Caki2 (cell line): ENCODE measurements around the gene THSD4. TPM values are rescaled to one million over a fixed set of nuclear protein-coding genes. Genes with fewer than 3 reads are reported as not detected.
"Not testable (repeated sequence)": the region's sequence is repeated elsewhere in the genome, so short reads cannot be mapped to it uniquely, and the experiment has no call there.

Source experiments
- DNase-seq: peaks from one replicate; pipeline ENCODE4 v3.0.0-alpha.2; 2015; ENCODE audit warnings: low read depth
- in situ Hi-C: cut with HindIII; loops from 2 replicates; pipeline ENCODE4 v1.10.0; 2016; ENCODE audit warnings: low sequenced_read_pairs, low pct_unique_long_range_greater_than_20kb, mixed read lengths
- total RNA-seq: library from RNA; depleted of rRNA; stranded (reverse); fragments of >200 nt; shearing (Covaris generic); gene quantifications from 2 replicates; pipeline ENCODE4 v1.2.3, GENCODE V29; 2014; ENCODE audit warnings: low replicate concordance

The THSD4 gene
- total RNA-seq, 1 experiment from 2014 or later: 9.0 TPM

DNA sequence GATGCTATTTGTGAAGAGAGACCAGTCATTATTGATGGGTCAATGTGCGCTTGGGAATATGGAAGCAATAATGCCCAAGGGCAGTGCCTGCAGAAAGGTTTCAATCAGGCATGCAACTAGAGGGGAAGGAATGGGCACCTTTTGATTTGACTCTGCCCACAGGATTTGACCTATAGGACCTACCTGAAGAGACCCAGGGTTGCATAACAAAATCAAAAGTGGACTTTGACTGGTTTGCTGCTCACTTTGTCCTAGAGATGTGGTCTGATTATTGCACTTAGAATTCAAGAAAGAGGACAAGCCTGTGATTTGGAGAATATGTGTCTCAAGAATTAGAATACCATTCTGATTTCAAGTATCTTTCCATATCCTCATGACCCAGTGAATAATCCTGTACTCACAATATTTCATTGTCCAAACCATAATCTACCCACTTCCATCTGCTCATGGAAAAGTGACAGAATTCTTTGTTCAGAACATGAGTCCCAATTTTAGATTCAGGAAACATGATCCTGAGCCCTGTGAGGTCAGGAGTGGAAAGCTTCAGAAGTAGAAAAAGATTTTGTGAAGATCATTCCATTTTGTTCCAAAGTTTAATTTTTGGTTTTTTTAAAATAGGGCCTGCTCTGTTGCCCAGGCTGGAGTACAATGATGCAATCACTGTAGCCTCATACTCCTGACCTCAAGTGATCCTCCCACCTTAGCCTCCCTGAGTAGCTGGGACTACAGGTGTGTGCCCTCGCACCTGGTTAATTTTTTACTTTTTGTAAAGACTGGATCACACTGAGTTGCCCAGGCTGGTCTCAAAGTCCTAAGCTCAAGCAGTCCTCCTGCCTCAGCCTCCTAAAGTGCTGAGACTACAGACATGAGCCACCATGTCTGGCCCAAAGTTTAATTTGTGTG, 543.8 kb downstream of the THSD4 start:
- no peak for DNase-seq
- in situ Hi-C loops: no loop called here

DNA sequence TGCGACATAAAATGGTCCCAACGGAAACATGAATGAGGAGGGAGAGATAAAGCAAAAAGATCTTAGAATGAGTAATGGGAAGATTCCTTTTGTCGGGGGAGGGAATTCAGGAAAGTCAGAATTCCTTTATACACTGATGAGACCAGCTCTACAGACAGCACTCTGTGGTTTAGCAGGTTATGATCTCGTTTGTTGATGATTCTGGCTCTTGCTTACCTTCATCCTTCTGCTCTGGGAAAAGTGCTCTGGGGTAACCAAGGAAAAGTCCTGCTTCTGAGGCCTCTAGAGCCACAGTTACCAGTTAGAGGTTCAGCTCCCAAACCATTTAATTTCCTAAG, 544.4 kb downstream of the THSD4 start:
- no peak for DNase-seq
- in situ Hi-C loops: no loop called here

DNA sequence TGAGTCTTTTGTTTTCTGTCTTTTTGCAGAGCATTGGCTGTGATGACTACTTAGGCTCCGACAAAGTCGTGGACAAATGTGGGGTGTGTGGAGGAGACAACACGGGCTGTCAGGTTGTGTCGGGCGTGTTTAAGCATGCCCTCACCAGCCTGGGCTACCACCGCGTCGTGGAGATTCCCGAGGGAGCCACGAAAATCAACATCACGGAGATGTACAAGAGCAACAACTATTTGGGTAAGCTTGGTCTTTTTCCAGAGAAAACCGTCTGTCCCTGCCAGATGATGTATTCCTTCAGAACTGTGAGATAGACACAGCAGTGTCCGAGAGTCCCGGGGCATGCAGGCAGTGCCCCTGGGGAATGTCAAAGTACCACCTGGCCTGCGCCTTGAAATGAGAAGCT, 545.2 kb downstream of the THSD4 start:
- in situ Hi-C loops: no loop called here
- no peak for DNase-seq

DNA sequence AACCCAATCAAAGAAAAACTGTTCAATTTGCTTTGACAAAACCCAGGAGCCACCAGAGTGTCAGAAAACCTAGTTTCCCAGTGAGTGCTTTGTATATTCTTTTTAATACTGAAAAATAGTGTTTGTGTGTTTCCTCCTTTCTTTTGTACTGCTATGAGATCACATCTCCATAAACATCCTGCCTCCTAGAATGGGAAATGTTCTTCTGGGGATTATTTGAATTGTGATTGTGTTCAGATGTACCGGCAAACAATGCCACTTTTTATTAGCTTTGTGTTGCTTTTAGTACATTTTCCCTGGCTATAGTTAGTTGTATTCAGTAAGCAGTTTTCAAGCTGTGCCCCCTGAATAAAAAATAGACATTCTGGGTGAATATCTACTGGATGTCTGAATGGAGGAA, 547.0 kb downstream of the THSD4 start:
- in situ Hi-C loops: no loop called here
- no peak for DNase-seq

DNA sequence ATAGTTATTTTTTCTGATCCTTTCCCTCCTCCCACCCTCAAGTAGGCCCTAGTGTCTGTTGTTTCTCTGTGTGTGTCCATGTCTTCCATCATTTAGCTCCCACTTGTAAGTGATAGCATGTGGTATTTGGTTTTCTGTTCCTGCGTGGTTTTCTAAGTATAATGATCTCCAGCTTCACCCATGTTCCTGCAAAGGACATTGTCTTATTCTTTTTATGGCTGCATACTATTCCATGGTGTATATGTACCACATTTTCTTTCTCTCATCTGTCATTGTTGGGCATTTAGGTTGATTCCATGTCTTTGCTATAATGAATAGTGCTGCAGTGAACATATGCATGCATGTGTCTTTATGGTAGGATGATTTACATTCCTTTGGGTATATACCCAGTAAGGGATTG, 549.4 kb downstream of the THSD4 start:
- in situ Hi-C loops: no loop called here

DNA sequence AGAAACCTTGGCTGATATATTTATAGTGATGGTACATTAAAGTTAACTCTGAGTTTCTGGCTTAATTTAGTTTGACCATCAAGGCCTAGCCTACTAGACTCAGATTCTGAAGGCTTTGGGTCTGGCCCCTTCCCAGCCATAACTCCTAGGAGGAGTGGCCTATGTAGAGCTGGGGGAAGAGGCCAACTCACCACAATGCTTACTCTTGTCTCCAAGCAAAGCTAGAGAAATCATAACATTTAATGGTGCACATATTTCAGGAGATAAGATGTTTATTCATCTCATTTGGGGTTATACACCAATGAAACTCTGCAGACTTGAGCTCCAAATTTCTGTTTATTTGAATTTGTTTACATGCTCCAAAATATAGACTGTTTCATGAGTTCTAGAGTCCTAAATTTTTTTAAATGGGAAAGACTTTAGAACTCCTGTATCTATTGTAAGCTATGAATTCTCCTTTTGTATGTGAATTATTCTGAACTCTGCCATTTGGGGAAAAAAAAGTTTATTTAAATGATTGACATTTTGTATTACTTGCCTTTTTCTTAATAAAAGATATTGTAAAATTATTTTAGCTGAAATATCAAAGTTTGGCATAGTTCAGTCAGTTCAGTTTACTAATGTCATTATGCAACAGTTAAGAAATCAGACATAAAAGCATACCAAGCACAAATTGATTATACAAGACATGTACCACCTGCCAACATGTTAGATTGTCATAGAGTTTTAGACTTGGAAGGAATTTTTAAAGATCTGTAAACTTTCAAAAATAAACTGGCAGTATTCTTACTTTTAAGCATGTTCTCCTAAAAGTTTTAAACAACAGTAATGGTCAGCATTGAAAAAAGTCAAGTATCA, 551.7 kb downstream of the THSD4 start:
- in situ Hi-C loops: no loop called here

More for the DNA sequence above, 549.4 kb downstream of the THSD4 start:
- no peak for DNase-seq

DNA sequence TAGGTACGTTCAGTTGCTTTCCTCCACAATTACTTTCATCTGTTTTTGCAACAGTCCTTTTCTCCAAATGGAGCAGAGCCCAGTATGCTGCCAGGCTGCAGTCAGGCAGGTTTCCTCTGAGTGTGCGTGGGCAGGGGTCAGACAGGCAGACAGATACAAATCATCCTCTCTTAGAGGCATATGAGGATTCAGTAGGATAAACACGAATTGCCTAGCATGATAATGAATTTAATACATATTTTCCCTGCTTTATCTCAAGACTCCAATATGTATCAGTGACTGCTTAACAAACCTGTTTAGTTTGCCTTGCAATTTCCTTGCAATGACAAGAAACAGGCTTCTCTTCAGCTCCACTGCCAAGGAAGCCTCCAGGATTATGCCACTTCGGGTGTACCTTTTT, 554.4 kb downstream of the THSD4 start:
- DNase-seq: no peak
- in situ Hi-C loops: no loop called here

More for the DNA sequence above, 551.7 kb downstream of the THSD4 start:
- no peak for DNase-seq

DNA sequence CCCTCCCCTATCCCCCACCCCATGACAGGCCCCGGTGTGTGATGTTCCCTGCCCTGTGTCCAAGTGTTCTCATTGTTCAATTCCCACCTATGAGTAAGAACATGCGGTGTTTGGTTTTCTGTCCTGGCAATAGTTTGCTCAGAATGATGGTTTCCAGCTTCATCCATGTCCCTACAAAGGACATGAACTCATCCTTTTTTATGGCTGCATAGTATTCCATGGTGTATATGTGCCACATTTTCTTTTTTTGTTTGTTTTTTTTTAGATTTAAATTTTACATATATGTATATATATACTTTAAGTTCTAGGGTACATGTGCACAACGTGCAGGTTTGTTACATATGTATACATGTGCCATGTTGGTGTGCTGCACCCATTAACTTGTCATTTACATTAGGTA, 555.0 kb downstream of the THSD4 start:
- not testable (repeated sequence) for DNase-seq

DNA sequence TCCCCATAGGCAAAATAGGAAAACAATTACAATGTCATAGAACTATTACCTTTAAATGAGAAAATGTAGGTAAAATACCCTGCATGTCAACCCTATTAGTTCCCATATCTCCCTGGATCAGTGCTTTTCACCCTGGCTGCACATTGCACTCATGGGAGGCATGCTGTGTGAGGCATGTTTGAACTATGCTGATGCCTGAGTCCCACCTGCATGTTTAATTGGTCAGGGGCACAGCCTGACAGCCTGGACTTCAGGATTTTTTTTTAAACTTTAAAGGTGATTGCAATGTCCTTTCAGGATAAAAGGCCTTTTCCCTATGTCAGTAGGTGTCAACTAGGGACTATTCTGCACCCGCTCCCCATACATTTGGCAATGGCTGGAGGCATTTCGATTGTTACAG, 559.1 kb downstream of the THSD4 start:
- in situ Hi-C loops: no loop called here
- no peak for DNase-seq

More for the DNA sequence above, 555.0 kb downstream of the THSD4 start:
- in situ Hi-C loops: not testable (repeated sequence)

DNA sequence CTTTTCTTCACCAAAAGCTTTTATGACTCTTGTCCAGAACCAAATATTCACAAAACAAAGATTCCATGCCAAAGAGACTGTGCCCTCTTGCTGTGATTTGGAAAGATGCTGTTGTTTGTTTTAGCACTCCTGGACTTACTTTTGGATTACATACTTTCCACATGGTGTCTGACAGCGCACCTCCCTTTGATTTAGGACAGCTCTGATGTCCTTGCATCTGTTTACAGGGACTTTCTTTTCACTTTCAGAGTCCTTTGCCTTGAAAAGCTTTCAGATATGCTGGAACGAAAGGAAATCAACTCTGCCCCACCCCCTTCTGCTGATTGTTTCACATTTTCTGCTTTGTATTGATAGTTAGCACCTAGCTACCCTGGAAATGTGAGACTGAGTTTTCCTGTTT, 562.1 kb downstream of the THSD4 start:
- in situ Hi-C loops: no loop called here
- no peak for DNase-seq

DNA sequence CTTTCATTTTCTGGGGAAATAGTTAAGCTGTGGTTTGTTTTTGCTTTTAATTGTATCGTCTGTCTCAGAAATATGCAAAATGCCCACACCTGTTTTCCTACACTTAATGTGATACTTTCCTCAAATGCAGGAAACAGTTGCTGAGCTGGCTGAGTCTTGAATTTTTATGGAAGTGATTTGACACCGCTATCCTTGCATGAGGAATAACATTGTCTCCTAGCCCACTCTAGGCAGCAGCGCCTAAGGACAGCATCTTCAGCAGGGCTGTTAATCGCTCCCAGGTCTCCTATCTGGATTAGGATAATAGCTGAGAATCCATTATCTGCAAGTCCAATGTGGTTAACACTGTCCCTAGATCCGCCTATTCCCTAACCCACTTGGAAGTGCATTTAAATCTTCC, 562.5 kb downstream of the THSD4 start:
- DNase-seq: no peak
- in situ Hi-C loops: no loop called here

DNA sequence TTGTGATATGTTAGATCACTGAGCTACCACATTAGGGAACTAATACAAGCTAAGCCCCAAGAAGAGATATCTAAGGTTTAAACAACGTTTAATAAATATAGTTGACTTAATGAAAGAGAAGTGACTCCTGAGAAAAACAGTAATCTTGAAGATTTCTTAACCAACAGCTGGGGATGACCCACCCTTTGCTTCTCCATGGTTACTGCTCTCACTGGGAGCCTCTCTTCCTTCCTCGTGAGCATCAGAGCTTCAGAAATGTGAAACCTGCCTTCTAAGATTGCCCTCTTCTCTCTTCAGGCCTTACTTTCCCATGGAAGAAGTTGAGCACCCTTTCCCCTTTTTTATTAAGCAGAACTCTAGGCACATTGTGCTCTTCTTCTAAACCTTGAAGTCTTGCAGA, 562.9 kb downstream of the THSD4 start:
- in situ Hi-C loops: no loop called here
- no peak for DNase-seq

DNA sequence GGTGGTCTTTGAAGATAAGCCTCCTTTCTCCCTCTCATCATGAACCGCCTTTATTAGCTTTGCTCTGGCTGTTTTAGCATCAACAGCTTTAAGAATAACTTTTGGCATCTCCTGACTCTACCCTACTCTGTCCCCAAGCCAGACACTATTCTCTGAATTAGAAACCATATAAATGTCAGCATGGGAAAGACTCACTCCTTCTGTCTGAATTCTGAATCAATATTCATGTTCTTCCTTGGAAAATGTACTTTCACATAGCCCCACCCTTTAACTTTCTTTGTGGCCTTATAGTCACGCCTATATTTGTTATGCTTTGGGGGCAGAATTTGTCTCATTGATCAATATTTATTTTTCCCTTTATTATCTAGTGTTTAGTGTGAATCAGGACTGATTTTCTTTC, 563.3 kb downstream of the THSD4 start:
- DNase-seq: no peak
- in situ Hi-C loops: no loop called here

DNA sequence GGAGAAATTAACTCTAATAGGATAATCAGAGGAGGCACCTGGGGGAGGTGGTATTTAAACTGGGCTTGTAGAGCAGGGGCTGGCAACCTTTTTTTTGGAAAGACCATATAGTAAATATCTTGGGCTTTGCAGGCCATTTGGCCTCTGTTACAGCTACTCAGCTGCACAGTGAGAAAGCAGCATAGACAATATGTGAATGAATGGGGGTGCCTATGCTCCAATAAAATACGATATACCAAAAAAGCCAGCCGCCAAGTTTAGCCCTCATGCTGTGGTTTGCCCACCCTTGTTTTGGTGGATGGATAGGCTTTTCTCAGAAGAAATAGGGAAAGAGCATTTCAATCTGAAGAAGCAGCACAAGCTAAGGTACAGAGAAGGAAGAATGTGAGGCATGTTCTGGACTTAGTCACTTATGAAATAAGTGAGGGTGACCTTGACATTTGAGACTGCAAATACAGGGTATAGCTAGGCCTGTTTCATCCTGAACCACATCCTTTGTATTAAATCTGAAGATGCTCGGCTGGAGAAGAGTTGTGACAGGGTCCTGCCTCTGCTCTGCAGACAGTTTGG, 564.0 kb downstream of the THSD4 start:
- DNase-seq: no peak
- in situ Hi-C loops: no loop called here

DNA sequence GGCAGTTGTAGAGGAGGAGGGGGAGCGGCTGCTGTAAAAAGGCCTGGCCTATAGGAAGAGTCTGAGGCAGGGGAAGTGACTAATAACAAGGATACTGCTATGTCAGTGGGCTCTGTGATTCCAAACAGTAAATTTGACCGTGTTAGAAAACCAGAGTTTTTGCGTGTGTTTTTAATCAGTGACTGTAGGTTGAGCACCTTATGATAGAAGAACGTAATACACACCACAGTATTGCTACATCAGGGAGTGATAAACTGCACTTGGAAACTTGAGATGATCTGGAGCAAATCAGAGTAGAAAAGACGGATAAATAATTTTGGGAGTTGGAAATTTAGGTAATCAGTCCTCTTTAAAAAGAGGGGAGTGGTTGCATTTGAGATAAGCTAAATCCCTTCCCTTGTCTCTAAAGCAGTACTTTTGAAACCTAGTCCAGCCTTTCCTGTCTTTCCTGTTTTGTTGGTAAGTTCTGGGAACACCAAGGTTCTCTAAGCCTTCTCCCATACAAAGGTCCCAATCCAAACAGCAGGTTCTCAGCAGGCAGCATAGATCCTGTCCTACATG, 564.6 kb downstream of the THSD4 start:
- in situ Hi-C loops: no loop called here

DNA sequence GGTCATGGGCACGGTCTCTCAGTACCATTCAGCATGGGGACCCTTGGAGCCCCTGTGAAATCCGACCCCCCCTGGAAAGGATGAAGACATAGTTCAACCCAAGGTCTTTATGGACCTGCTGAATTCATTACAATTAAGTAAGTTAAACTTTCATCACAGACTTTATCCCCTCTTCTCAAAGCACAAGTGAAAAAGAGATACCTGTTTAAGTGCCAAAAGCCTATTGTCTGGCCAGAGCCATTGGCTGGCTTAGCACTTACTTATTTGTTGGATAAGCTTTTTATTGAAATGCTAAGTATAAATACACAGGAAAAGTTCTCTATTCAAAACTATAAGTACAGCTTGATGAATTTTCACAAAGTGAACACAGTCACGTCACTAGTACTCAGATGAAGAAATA, 566.7 kb downstream of the THSD4 start:
- no peak for DNase-seq
- in situ Hi-C loops: no loop called here

More for the DNA sequence above, 564.6 kb downstream of the THSD4 start:
- DNase-seq: no peak

DNA sequence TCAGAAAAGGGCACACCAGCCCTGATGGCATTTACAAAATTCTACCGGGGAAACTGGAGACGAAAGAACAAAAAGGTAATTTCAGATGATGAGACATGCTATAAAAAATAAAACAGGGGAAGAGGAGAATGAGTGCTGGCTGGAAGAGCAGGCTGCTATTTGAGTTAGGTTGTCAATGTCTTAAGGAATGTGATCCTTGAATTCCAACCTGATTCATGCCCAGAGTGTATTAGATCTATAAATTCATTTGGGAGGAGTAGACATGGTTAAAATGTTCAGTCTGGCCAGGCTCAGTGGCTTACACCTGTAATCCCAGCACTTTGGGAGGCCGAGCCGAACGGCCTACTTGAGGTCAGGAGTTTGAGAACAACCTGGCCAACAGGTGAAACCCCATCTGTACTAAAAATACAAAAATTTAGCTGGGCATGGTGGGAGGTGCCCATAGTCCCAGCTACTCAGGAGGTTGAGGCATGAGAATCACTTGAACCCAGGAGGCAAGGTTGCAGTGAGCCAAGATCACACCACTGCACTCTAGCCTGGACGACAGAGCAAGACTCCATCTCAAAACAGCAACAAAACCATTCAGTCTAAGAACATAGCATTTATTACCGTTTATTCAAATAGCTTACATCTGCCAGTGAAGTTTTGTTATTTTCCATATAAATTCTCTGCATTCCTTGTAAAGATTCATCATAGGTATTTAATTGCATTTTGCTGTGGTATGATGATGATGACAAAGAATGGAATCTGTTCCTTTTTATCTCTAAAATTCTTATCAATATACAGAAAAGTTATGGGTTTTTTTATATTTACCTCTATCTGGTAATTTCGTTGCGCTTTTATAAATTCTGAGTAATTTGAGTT, 568.4 kb downstream of the THSD4 start:
- in situ Hi-C loops: no loop called here
- no peak for DNase-seq

DNA sequence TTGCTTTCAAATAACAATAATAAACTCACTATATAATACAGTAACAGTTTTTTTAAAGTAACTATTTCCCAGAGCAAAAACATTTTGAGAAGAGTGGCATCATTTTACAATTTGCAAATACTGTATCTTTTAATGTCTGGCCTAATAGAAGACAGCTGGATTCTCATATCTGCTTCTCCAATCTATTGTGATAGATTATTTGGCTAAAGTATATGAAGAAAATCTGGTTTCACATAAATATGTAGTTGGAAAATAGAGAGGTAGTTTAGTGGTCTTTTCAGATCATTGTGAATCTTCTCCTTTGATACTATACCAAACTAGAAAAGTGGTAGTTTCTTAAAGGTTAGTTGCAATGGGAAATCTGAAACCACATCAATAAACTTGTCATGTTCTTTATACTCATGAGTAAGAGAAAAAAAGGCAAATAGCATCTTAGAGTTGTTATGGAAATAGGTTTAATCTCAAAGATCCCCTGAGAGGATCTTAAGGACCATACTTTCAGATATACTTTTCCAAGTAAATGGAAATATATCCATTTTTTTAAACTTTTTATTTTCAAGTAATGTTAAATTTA, 570.2 kb downstream of the THSD4 start:
- in situ Hi-C loops: no loop called here
- no peak for DNase-seq
